Measurements from ENCODE around the gene GPC5. TPM values are rescaled to one million over a fixed set of nuclear protein-coding genes. Genes with fewer than 3 reads are reported as not detected.

The GPC5 gene
- total and polyA plus RNA-seq, 2 of the 8 experiments (the other 6 are each of a cell fraction or from before 2014, with no cell fraction given) = 0.20 to 0.39 TPM

GRCh38 chr13:91825516-91825915 is 427.1 kb downstream of the GPC5 start:
- DNase-seq (ENCODE audit: low read depth in 1 of 2, low spot score in 2 of 2) (no peak), FAIRE-seq (no peak)
- no peak overlapping the region for H2BK12ac ChIP-seq (ENCODE audit: low read depth, low read length)
- H3K9ac ChIP-seq (replicated peaks in 1 of 4; ENCODE audit: extremely low read depth in 1 of 4, low read depth in 3 of 4, low read length in 3 of 4) = no peak overlapping the region
- no peak overlapping the region for H3K14ac ChIP-seq (ENCODE audit: insufficient read length)
- no peak overlapping the region for H3K27ac ChIP-seq (ENCODE audit: low read depth, low read length)
- ChIA-PET CTCF (ENCODE audit: partially characterized antibody) (interaction anchor here (0.6 kb wide), 1 partner anchor 236 kb away, joined by 4 read pairs; no protein-coding TSS in a partner anchor), POLR2A (ENCODE audit: partially characterized antibody) (no interaction called here)
- H3K27me3 ChIP-seq (replicated peaks in 1 of 4; ENCODE audit: control insufficient read depth in 3 of 4, extremely low read depth in 1 of 4, insufficient read depth in 3 of 4, low read length in 3 of 4) = no peaks in the 10 kb centered on the region
- no peaks in the 10 kb centered on the region for H3K36me3 ChIP-seq (ENCODE audit: control insufficient read depth in 2 of 4, insufficient read depth in 4 of 4, low read length in 3 of 4)
- H3K23me2 ChIP-seq (ENCODE audit: low read depth, low read length) = no peaks in the 10 kb centered on the region
- no peak overlapping the region for H4K91ac ChIP-seq (replicated peaks; ENCODE audit: insufficient read length, low read length)
- H2BK20ac ChIP-seq (ENCODE audit: low read length) = no peak overlapping the region
- H2AFZ ChIP-seq (ENCODE audit: low read length) = peak overlapping the region; percentile 82; the same call in 1 of the 2 replicates
- H2AK5ac ChIP-seq (ENCODE audit: low read depth, low read length) = no peak overlapping the region
- H3K18ac ChIP-seq (ENCODE audit: extremely low read depth, low read length) = no peak overlapping the region
- H3K4me3 ChIP-seq (ENCODE audit: extremely low read depth in 1 of 4, insufficient read depth in 2 of 4, low read depth in 3 of 4, low read length in 4 of 4) = no peak overlapping the region
- no peak overlapping the region for H2BK5ac ChIP-seq (ENCODE audit: low read depth, low read length)
- no peaks in the 10 kb centered on the region for H3K9me3 ChIP-seq (ENCODE audit: insufficient read depth in 2 of 2, low read depth in 1 of 2, low read length in 1 of 2)
- H3K4ac ChIP-seq (replicated peaks; ENCODE audit: insufficient read length, low read depth, low read length) = no peak overlapping the region
- no peak overlapping the region for H3K23ac ChIP-seq (ENCODE audit: insufficient read length)
- H3K79me1 ChIP-seq (ENCODE audit: low read depth, low read length) = no peaks in the 10 kb centered on the region
- no peak overlapping the region for H2BK15ac ChIP-seq (ENCODE audit: low read length)
- H2BK120ac ChIP-seq (replicated peaks; ENCODE audit: low read depth, low read length) = no peak overlapping the region
- H3K4me2 ChIP-seq (ENCODE audit: insufficient read depth in 1 of 2, low read depth in 2 of 2, low read length in 2 of 2) = no peak overlapping the region
- H4K8ac ChIP-seq (ENCODE audit: extremely low read depth, insufficient read depth, low read length) = no peak overlapping the region
- H3K79me2 ChIP-seq (ENCODE audit: control insufficient read depth in 1 of 2, insufficient read depth in 2 of 2, low read length in 2 of 2) = no peaks in the 10 kb centered on the region
- WGBS, 2 experiments (ENCODE audit: extremely low coverage in 1 of 2, insufficient coverage in 1 of 2, insufficient read length in 1 of 2, insufficient replicate concordance in 2 of 2, low coverage in 1 of 2, low lambda C conversion rate in 2 of 2, missing lambda C conversion rate in 1 of 2) = 97% methylated on average over 2 of the region's 2 CpGs; no CpG with 5 or more reads in 1 of the 2 experiments
- H3K56ac ChIP-seq (replicated peaks; ENCODE audit: insufficient read length, low read depth, low read length) = no peak overlapping the region
- no peak overlapping the region for H4K5ac ChIP-seq (ENCODE audit: insufficient read length, low read depth, low read length)
- H4K20me1 ChIP-seq (replicated peaks in 1 of 2; ENCODE audit: control insufficient read depth in 1 of 2, insufficient read depth in 2 of 2, low read length in 2 of 2) = no peaks in the 10 kb centered on the region
- H3K4me1 ChIP-seq (replicated peaks in 1 of 4; ENCODE audit: control insufficient read depth in 3 of 4, insufficient read depth in 4 of 4, low read length in 3 of 4) = no peaks in the 10 kb centered on the region
- TF ChIP-seq NRF1 (IDR thresholded peaks at IDR 0.05; ENCODE audit: low read depth, low read length) (no peak), CBX5 (IDR thresholded peaks at IDR 0.05; ENCODE audit: low read depth, low read length) (no peak), ATF2 (IDR thresholded peaks at IDR 0.05; ENCODE audit: low read length) (no peak), TEAD4 (IDR thresholded peaks at IDR 0.05; ENCODE audit: low read depth, low read length) (no peak), MAFK (IDR thresholded peaks at IDR 0.05; ENCODE audit: low read depth, low read length) (no peak), SP2 (IDR thresholded peaks at IDR 0.05; ENCODE audit: low read length) (no peak), TAF7 (optimal IDR thresholded peaks at IDR 0.05; ENCODE audit: borderline replicate concordance, low read depth, low read length) (no peak), CREB1 (IDR thresholded peaks at IDR 0.05) (no peak), GTF2F1 (IDR thresholded peaks at IDR 0.05; ENCODE audit: borderline replicate concordance, low read depth, low read length) (no peak), KDM1A (IDR thresholded peaks at IDR 0.05; ENCODE audit: borderline replicate concordance, low read length) (no peak), PHF8 (conservative IDR thresholded peaks at IDR 0.05; ENCODE audit: low read depth, low read length) (no peak)
- TF ChIP-seq, protein P1, sequence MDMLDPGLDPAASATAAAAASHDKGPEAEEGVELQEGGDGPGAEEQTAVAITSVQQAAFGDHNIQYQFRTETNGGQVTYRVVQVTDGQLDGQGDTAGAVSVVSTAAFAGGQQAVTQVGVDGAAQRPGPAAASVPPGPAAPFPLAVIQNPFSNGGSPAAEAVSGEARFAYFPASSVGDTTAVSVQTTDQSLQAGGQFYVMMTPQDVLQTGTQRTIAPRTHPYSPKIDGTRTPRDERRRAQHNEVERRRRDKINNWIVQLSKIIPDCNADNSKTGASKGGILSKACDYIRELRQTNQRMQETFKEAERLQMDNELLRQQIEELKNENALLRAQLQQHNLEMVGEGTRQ (IDR thresholded peaks at IDR 0.05; ENCODE audit: low read length) = no peak

Measured in H1 (cell line).